GM21528 (cell line): Measurements from ENCODE around the gene EXOG.
"Not testable (repeated sequence)": the region's sequence is repeated elsewhere in the genome, so short reads cannot be mapped to it uniquely, and the experiment has no call there.

Source experiments
- ATAC-seq: cut with Tn5 transposase; IDR thresholded peaks from one replicate; pipeline ENCODE4 v1.9.1; 2021; ENCODE audit warnings: mild to moderate bottlenecking, moderate library complexity; ENCODE audit not compliant: unreplicated experiment, low FRiP score

EXOG gene

GRCh38 chr3:38560996-38561717 lies 65.0 kb downstream of the EXOG start:
- no peak for ATAC-seq

GRCh38 chr3:38561746-38562466 lies 65.8 kb downstream of the EXOG start:
- ATAC-seq: no peak

- no peak for ATAC-seq
Observed at GRCh38 chr3:38562467-38562925, 66.4 kb downstream of the EXOG start.

DNA sequence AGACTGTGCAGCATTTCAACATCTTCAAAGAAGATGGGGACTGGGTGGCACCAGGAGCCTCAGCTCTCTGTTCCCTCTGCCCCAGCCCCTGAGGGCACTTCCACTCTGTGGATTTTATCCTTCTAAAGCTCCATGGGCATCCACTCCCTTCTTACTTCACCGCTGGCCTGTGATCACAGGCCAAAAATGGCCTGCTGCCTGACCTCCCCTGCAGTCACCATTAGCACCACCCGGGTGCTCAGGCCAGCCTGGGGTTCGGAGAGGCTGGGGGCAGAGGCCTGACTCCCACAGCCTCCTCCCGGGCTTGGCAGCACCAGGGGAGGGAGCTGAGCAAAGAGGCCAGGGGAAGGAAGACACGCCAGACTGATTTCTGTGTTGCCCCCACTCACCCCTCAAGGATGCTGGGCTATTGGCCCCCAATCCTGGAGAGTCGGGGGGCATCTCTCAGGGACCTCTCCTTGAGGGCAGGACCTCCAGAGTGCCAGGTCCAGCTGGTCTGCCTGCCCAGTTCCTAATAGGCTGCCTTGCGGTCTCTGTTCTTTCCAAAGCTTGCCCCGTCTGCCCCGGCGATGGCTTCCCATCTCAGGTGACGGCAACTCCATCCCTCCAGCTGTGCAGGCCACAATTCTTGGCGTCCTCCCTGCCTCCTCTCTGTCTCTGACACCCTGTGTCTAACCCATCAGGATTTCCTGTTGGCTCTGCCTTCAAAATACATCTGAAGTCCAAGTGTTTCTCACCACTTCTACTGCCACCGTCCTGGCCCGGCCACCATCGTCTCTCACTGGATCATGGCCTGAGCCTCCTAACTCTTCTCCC lies 67.1 kb downstream of the EXOG start:
- no peak for ATAC-seq

DNA sequence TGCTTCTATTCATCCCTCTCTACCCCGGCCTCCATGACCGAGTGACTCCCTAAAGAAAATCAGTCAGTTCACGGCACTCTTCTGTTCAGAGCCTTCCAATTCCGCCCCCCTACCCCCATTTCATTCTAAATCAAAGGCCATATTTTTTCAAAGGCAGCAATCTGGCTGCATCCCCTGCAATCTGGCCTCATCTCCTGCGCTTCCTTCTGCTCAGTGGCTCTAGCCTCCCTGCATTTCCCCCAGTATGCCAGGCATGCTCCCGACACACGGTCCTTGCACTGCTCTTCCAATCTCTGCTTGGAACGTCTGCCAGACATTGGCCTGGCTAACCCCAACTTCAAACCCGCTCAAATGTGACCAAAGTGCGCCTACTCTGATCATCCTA lies 67.7 kb downstream of the EXOG start:
- no peak for ATAC-seq

DNA sequence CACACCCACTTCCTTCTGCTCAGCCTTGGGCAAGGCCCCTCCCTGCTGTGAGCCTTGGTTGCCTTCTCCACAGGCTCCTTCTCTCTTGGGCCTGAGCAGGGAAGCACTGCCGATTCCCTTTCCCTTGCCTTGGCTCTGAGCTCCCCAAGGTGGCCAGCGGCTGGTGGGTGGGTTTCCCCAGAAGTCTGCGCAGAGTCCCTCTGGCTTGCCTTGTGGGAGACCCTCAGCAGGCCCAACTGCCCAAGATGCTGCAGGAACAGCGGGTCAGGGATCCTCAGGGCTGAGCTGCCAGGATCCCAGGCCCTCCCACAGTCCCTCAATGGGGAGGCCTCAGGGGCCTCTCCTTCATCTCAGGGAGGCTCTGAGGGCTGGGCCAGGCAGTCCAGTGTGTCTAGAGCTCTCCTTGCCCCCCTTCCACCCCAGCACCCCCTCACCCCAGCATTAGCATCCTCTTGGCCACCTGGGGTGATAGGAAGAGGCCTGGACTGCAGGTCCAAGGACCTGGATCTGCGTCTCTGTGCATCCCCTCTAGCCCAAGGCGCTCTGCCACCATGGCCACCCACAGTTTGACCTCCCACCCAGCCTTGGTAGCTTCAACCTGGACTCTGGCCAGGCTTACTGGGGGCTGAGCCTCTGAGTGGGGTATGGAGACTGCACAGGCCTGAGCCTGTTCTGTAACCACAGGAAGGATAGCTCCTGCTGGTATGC lies 68.6 kb downstream of the EXOG start:
- ATAC-seq: no peak

GRCh38 chr3:38565339-38566214 lies 69.4 kb downstream of the EXOG start:
- no peak for ATAC-seq

DNA sequence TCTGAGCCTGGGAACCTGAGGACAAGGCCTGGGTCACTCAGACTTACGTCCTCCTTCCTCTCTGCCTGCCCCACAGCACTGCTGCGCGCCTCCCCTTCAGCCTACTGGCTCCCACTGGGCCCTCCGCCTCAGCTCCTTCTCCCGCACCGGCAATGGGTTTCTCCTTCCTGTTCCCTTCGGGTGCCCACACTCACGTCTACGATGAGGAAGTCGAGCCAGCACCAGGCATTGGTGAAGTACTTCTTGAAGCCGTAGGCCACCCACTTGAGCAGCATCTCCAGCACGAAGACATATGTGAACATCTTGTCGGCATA lies 70.0 kb downstream of the EXOG start:
- ATAC-seq: no peak

GRCh38 chr3:38566794-38567193 lies 70.7 kb downstream of the EXOG start:
- not testable (repeated sequence) for ATAC-seq

GRCh38 chr3:38567498-38567897 lies 71.4 kb downstream of the EXOG start:
- ATAC-seq: no peak

DNA sequence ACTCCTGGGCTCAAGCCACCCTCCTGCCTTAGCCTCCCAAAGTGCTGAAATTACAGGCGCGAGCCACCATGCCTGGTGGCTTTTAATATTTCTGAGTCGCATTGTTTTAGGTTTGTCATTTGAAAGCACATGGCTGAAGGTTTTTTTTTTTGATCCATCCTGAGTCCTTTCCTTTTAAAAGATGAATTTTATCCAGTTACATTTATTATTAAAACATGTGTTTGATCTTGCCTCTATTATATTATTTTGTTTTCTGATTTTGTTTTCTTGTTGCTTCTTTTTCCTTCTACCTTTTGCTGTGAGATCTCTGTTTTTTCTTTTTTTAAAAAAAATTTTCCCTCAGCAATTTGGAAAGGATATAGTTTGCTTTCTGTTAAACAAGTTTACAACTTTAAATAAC lies 77.0 kb downstream of the EXOG start:
- ATAC-seq: no peak

DNA sequence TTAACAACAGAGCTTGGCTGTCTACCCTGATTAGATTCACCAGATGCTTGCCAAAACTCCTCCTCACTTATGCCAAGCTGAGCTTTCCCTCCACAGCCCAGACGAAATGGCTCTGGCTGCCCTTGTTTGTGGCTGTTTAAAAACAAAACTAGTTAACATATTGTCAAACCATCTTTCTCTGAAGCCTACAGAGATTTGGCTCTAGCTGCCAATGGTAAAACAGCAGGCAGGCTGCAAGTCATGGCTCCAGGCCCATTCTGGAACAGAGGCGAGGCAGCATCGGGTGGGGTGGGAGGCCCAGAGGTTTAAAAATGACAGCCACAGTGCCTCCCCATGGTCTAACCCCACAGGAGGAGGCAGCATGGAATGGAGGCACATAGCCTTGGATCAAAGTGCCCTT lies 77.4 kb downstream of the EXOG start:
- no peak for ATAC-seq

- ATAC-seq: no peak
Observed at GRCh38 chr3:38574411-38575278, 78.5 kb downstream of the EXOG start.

DNA sequence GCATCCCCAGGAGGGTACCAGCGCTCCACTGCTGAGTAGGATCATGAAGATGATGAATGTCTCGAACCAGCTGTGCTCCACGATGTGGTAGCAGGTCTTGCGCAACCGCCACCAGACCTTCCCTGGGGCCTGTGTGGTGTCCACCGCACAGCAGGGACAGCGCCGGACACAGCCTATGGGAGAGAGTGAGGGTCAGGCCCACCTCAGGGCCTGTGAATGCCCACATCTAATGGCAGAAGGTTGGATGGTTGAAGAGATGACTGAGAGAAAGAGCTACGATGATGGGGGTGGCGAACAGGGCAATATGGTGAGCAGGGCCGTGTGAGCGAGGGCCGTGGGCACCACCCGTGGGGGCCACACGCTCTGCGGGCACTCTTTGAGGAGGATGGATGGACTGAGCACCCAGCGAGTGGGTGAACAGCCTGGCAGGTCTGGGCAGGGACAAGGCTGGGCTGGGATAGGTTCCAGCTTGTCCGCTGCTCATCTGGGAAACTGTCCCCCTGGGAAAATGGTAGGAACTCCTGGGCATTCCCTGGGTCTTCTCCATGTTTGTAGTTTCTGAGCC lies 79.2 kb downstream of the EXOG start:
- no peak for ATAC-seq
